A549 treated with RU486 at 1 μM for 4 hours (cell line): Measurements from ENCODE around the gene CLIP1. TPM values are rescaled to one million over a fixed set of nuclear protein-coding genes. Genes with fewer than 3 reads are reported as not detected.

Experiments used
- total RNA-seq: library from RNA; stranded (reverse); fragments of 200-300 nt; extraction: Qiagen RNA extraction; gene quantifications from 5 replicates; pipeline ENCODE4 v1.2.3, GENCODE V29; 2022; ENCODE audit warnings: low read depth

Gene CLIP1
- total RNA-seq, result 40.3 to 58.9 TPM (median 45.6 TPM) in 5 replicates

DNA sequence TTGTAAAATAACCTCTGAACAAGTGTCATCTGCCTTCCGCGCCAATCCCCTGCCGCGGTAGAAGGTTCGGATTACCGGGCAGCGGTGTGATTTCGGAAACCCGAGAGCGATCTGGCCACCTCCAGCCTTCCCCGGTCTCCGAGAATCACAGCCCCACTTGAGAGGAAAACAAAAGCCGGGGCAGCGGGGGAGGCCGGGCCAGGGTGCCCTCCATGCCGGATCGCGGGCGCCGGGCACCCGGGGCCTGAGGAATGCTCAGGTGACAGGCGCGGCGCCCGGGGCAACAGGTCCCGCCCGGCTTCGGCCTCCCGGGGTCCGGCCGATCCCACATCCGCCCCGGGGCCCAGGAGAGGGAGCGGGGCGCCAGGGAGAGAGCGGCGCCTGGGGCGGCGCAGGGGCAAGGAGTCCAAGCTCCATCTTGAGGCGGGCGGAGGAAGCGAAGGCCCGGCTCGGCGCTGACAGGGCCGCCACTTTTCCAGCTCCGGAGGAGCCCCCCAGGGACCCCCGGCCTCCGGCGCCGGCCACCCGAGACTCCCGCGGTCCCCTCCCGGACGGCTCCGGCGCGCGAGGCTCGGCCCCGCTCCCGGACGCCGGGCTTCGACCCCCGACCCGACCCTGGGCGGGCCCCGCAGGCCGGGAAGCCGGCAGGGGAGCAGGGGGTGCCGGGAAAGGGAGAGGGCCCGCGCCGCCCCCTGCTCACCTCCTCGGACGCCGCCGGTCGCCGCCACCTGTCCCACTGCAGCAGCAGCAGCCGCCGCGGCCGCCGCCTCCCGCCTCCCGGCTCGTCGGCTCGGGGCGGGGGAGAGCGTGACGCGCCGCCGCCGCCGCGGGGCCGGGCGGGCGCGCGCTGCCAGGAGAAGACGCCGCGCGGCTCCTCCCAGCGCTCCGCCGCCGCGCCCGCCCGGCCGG lies at the start of gene CLIP1:
Gene CLIP1, minus strand, starts transcription at position 849 of the 909 bp plus-strand sequence. CDS start 42,217 bp downstream, outside the sequence.

DNA sequence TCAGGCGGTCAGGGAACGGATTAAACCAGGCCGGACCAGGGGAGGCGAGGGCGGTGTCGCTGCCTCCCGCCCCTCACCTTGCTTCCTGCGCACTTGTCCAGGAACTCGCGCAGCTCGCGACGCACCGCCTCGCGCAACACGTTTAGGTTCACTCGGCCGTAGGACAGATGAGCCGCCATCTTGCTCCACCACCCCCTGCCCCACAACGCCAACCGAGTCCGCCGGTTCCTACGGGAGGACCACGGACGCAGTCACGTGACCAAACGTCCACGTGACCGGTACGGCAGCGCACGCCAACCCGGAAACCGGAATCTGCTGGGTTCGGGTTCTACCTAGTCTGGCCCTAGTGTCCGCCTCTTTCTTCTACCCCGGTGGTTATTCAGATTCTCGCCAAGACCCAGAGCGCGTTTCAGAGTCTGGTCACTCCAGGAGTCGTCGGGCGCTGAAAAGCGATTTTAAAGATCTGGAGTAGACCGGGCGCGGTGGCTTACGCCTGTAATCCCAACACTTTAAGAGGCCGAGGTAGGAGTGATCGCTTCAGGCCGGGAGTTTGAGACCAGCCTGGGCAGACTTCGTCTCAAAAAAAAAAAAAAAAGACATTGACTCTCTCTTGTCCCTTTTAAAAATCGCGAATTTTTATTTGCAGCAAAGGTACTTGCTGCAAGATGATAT lies 156.1 kb downstream of the CLIP1 start, which contains the start of gene VPS33A:
Gene VPS33A, minus strand, starts transcription at position 265 of the 672 bp plus-strand sequence. Its CDS starts 86 bp downstream, at position 179.

DNA sequence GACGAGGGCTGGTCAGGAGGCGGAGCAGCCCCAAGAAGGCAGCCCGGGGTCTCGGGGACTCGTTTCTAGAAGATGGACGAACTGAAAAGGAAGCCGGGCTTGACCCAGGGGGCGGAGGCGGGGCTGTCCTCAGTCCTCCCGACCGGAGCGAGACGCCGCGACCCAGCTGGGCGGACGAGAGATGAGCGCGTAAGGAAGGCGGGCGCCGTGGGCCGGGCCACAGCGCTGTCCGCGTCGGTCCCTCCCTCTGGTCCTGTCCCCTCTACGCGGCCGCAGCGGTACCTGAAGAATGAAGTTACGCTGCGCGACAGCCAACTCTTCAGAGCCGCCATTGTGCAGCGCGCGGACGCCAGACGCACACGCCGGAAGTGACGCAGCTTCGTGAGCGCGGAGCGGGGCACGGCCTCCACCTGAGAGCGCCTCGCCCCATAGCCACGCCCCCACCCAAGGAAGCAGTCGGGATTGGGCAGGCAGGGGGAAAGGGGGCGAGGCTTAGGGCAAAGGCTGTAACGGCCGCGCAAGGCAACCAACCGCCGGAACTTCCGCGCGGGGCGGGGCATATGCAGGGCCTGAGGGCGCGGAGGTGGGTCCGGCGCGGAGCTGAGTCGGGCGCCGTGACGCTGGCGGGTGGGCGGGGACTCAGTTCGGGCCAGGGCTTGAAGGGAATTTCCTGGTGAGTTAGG lies 196.6 kb downstream of the CLIP1 start, which contains the start of gene DIABLO:
Gene DIABLO, minus strand, starts transcription at position 370 of the 683 bp plus-strand sequence. Its CDS starts 38 bp downstream, at position 332.

Other genes starting within 250 kb of the CLIP1 start
- not detected in 5 replicates for gene IL31, start 248.4 kb downstream of the CLIP1 start, total RNA-seq
- 0.10 to 0.27 TPM (median 0.14 TPM) in 3 of 5 replicates, not detected in the others for gene LRRC43, start 239.5 kb downstream of the CLIP1 start, total RNA-seq
- gene B3GNT4, start 219.0 kb downstream of the CLIP1 start, total RNA-seq, result 0.21 to 0.80 TPM (median 0.53 TPM) in 5 replicates
- gene DIABLO, start 196.6 kb downstream of the CLIP1 start, total RNA-seq, result 69.3 to 78.3 TPM (median 74.1 TPM) in 5 replicates
- 17.5 to 20.6 TPM (median 19.6 TPM) in 5 replicates for gene VPS33A, start 156.2 kb downstream of the CLIP1 start, total RNA-seq
- gene ZCCHC8, start 78.3 kb upstream of the CLIP1 start, total RNA-seq, result 18.9 to 27.6 TPM (median 24.9 TPM) in 5 replicates
- gene RSRC2, start 104.3 kb upstream of the CLIP1 start, total RNA-seq, result 54.9 to 71.9 TPM (median 56.0 TPM) in 5 replicates
- gene KNTC1, start 104.6 kb upstream of the CLIP1 start, total RNA-seq, result 13.8 to 25.5 TPM (median 19.9 TPM) in 5 replicates